Measurements from ENCODE around the gene TBX18.

DNA sequence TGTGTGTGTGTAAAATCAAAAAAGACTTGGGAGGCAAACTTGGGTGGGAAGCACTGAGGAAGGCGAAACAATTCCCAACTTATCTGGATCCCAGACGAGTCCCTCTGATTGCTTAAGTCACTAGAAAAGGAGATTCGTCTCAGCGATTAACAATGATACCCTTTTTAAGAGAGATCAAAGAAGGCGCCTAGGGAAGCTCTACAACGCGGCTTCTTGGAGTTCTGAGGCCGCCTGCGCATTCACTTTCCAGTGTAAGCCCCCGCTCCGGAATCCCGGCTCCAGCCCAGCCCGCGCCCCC is 8.7 kb upstream of the TBX18 start:
- TF ChIP-seq, protein P1, sequence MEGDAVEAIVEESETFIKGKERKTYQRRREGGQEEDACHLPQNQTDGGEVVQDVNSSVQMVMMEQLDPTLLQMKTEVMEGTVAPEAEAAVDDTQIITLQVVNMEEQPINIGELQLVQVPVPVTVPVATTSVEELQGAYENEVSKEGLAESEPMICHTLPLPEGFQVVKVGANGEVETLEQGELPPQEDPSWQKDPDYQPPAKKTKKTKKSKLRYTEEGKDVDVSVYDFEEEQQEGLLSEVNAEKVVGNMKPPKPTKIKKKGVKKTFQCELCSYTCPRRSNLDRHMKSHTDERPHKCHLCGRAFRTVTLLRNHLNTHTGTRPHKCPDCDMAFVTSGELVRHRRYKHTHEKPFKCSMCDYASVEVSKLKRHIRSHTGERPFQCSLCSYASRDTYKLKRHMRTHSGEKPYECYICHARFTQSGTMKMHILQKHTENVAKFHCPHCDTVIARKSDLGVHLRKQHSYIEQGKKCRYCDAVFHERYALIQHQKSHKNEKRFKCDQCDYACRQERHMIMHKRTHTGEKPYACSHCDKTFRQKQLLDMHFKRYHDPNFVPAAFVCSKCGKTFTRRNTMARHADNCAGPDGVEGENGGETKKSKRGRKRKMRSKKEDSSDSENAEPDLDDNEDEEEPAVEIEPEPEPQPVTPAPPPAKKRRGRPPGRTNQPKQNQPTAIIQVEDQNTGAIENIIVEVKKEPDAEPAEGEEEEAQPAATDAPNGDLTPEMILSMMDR (conservative IDR thresholded peaks at IDR 0.05 in 1 of 2, IDR thresholded peaks at IDR 0.05 in 1 of 2; ENCODE audit: low read depth in 1 of 2, low read length in 2 of 2) = no peak
- TF ChIP-seq EZH2 (IDR thresholded peaks at IDR 0.05; ENCODE audit: low read length, missing control alignments) = no peak

All from fibroblast of lung (primary cell).